GM12874 (cell line): ENCODE results near the gene SPARC.

Experiments
- CTCF ChIP-seq: IDR thresholded peaks from 2 replicates; pipeline ENCODE4 v1.5.1; 2011; ENCODE audit warnings: low read depth, mild to moderate bottlenecking, control low read depth, low read length, moderate library complexity; ENCODE audit not compliant: insufficient read depth

Gene SPARC

GRCh38 chr5:151631941-151632340, 54.8 kb downstream of the SPARC start:
- TF ChIP-seq CTCF: no peak

- no peak for TF ChIP-seq CTCF
These were observed 56.6 kb downstream of the SPARC start for GRCh38 chr5:151630088-151630487.

GRCh38 chr5:151628112-151628823, 58.4 kb downstream of the SPARC start:
- TF ChIP-seq CTCF: no peak

GRCh38 chr5:151627650-151628049, 59.1 kb downstream of the SPARC start:
- no peak for TF ChIP-seq CTCF

GRCh38 chr5:151625285-151625684, 61.4 kb downstream of the SPARC start:
- TF ChIP-seq CTCF: no peak

- TF ChIP-seq CTCF: no peak
These were observed 62.2 kb downstream of the SPARC start for GRCh38 chr5:151624476-151624875.

GRCh38 chr5:151622367-151623088, 64.2 kb downstream of the SPARC start:
- TF ChIP-seq CTCF: no peak
